HepG2 (cell line): ENCODE data around the gene PLEKHG2. TPM values are rescaled to one million over a fixed set of nuclear protein-coding genes. Genes with fewer than 3 reads are reported as not detected.

Experiments used
- ARNT2 ChIP-seq: sonication (generic); formaldehyde crosslinking; IDR thresholded peaks from 2 replicates; pipeline ENCODE4 v1.8.0; 2022; ENCODE audit warnings: mild to moderate bottlenecking, low read depth, missing genetic modification reagents, moderate library complexity
- GLMP ChIP-seq: sonication (generic); formaldehyde crosslinking; IDR thresholded peaks from 2 replicates; pipeline ENCODE4 v1.9.0; 2021; ENCODE audit warnings: missing genetic modification reagents, mild to moderate bottlenecking, borderline replicate concordance
- RORA ChIP-seq: sonication (generic); formaldehyde crosslinking; IDR thresholded peaks from 2 replicates; pipeline ENCODE4 v1.5.0; 2020; ENCODE audit warnings: mild to moderate bottlenecking, missing genetic modification reagents, moderate library complexity
- SRF ChIP-seq: IDR thresholded peaks from 2 replicates; pipeline ENCODE4 v1.6.1; 2011; ENCODE audit warnings: mild to moderate bottlenecking, low read depth, low read length, moderate library complexity
- ZBTB3 ChIP-seq: sonication (generic); formaldehyde crosslinking; IDR thresholded peaks from 2 replicates; pipeline ENCODE4 v1.4.0; 2020; ENCODE audit warnings: low read depth, mild to moderate bottlenecking, moderate library complexity, missing genetic modification reagents, borderline replicate concordance
- ZBTB8A ChIP-seq: sonication (generic); formaldehyde crosslinking; IDR thresholded peaks from 2 replicates; pipeline ENCODE4 v1.4.0; 2020; ENCODE audit warnings: mild to moderate bottlenecking, low read depth, missing genetic modification reagents, borderline replicate concordance
- ZC3H13 ChIP-seq: sonication (generic); formaldehyde crosslinking; IDR thresholded peaks from 2 replicates; pipeline ENCODE4 v1.8.1; 2023; ENCODE audit warnings: mild to moderate bottlenecking, missing genetic modification reagents, moderate library complexity
- ZEB1 ChIP-seq: IDR thresholded peaks from 2 replicates; pipeline ENCODE4 v1.6.1; 2012; ENCODE audit warnings: mild to moderate bottlenecking, low read depth, inconsistent platforms; ENCODE audit not compliant: insufficient replicate concordance
- ZNF138 ChIP-seq: sonication (generic); formaldehyde crosslinking; IDR thresholded peaks from 2 replicates; pipeline ENCODE4 v1.5.0; 2020; ENCODE audit warnings: mild to moderate bottlenecking, low read depth, missing genetic modification reagents
- ZNF143 ChIP-seq: sonication (generic); formaldehyde crosslinking; IDR thresholded peaks from 2 replicates; pipeline ENCODE4 v1.4.0; 2020; ENCODE audit warnings: missing genetic modification reagents
- ZNF18 ChIP-seq: sonication (generic); formaldehyde crosslinking; IDR thresholded peaks from 2 replicates; pipeline ENCODE4 v1.8.0; 2022; ENCODE audit warnings: mild to moderate bottlenecking, missing genetic modification reagents; ENCODE audit not compliant: insufficient replicate concordance
- ZNF260 ChIP-seq: sonication (generic); formaldehyde crosslinking; IDR thresholded peaks from 2 replicates; pipeline ENCODE4 v1.4.0; 2020; ENCODE audit warnings: missing genetic modification reagents, low read depth, mild to moderate bottlenecking, borderline replicate concordance
- ZNF343 ChIP-seq: sonication (generic); formaldehyde crosslinking; IDR thresholded peaks from 2 replicates; pipeline ENCODE4 v1.4.0; 2020; ENCODE audit warnings: mild to moderate bottlenecking, missing genetic modification reagents
- ZNF354B ChIP-seq: sonication (generic); formaldehyde crosslinking; IDR thresholded peaks from 2 replicates; pipeline ENCODE4 v1.8.0; 2022; ENCODE audit warnings: mild to moderate bottlenecking, missing genetic modification reagents
- ZNF362 ChIP-seq: sonication (generic); formaldehyde crosslinking; IDR thresholded peaks from 2 replicates; pipeline ENCODE4 v1.4.0; 2020; ENCODE audit warnings: missing genetic modification reagents, mild to moderate bottlenecking, borderline replicate concordance
- ZNF512 ChIP-seq: sonication (generic); formaldehyde crosslinking; IDR thresholded peaks from 2 replicates; pipeline ENCODE4 v1.4.0; 2020; ENCODE audit warnings: mild to moderate bottlenecking, missing genetic modification reagents
- ZNF549 ChIP-seq: sonication (generic); formaldehyde crosslinking; IDR thresholded peaks from 2 replicates; pipeline ENCODE4 v1.5.0; 2020; ENCODE audit warnings: missing genetic modification reagents
- ZNF558 ChIP-seq: sonication (generic); formaldehyde crosslinking; IDR thresholded peaks from 2 replicates; pipeline ENCODE4 v1.9.0; 2022; ENCODE audit warnings: mild to moderate bottlenecking, missing genetic modification reagents, borderline replicate concordance
- ZNF615 ChIP-seq: sonication (generic); formaldehyde crosslinking; IDR thresholded peaks from 2 replicates; pipeline ENCODE4 v1.5.0; 2020; ENCODE audit warnings: mild to moderate bottlenecking, missing genetic modification reagents, borderline replicate concordance
- ZNF672 ChIP-seq: sonication (generic); formaldehyde crosslinking; IDR thresholded peaks from 2 replicates; pipeline ENCODE4 v1.8.1; 2022; ENCODE audit warnings: missing genetic modification reagents
- ZNF792 ChIP-seq: IDR thresholded peaks from 2 replicates; pipeline ENCODE4 v1.6.1; 2016
- polyA plus RNA-seq, 8 experiments: library from polyadenylated mRNA; depleted of rRNA in 3 of 8; stranded (reverse) in 7 of 8; unstranded in 1 of 8; fragments of >200 nt; fragmentation: Illumina TruSeq in 4 of 8; extraction: Trizol in 4 of 8; gene quantifications; 2 replicates each; pipeline versions ENCODE4 v1.2.1 to v1.2.3, GENCODE V29; 2011 to 2016; ENCODE audit warnings: low read depth in 4 of 8, missing spikeins in 1 of 8, mixed read lengths in 1 of 8; ENCODE audit not compliant: insufficient read depth in 1 of 8
- total RNA-seq, 5 experiments: library from RNA; depleted of rRNA; stranded (reverse); fragments of >200 nt; fragmentation: Illumina TruSeq; extraction: Trizol; gene quantifications; 2 replicates each; pipeline ENCODE4 v1.2.3, GENCODE V29; 2016; ENCODE audit warnings: low read depth in 1 of 5

The PLEKHG2 gene
- total and polyA plus RNA-seq, 2 of the 13 experiments (the other 11 are each of a cell fraction or from before 2014, with no cell fraction given), result 3.6 to 6.8 TPM

- TF ChIP-seq RORA (CRISPR knock-in tag) (no peak), ZNF558 (CRISPR knock-in tag) (no peak; the same call in 1 of the 2 replicates), ZNF615 (CRISPR knock-in tag) (peak; percentile 30; the same call in 1 of the 2 replicates), ARNT2 (CRISPR knock-in tag) (no peak; the same call in 1 of the 2 replicates), ZNF672 (no peak), GLMP (no peak), ZC3H13 (peak; percentile 60; the same call in 1 of the 2 replicates), ZBTB8A (no peak), ZNF512 (CRISPR knock-in tag) (no peak; the same call in 1 of the 2 replicates), ZNF18 (peak; percentile 98), ZBTB3 (CRISPR knock-in tag) (0 out of 2 replicates have a peak, but pooled peaks have one; percentile 60), ZNF260 (no peak), ZNF362 (0 out of 2 replicates have a peak, but pooled peaks have one; percentile 25), ZNF138 (CRISPR knock-in tag) (peak; percentile 38; the same call in 1 of the 2 replicates), ZNF354B (CRISPR knock-in tag) (0 out of 2 replicates have a peak, but pooled peaks have one; percentile 83), SRF (no peak), ZEB1 (no peak), ZNF549 (CRISPR knock-in tag) (no peak), ZNF143 (CRISPR knock-in tag) (peak; percentile 39; the same call in 1 of the 2 replicates), ZNF343 (CRISPR knock-in tag) (peak; percentile 78), ZNF792 (CRISPR knock-in tag) (peak; percentile 56; the same call in 1 of the 2 replicates)
Measured at GRCh38 chr19:39401549-39402345, 10.7 kb upstream of the PLEKHG2 start (continued).
